ENCODE results near the gene C1QTNF6.

DNA sequence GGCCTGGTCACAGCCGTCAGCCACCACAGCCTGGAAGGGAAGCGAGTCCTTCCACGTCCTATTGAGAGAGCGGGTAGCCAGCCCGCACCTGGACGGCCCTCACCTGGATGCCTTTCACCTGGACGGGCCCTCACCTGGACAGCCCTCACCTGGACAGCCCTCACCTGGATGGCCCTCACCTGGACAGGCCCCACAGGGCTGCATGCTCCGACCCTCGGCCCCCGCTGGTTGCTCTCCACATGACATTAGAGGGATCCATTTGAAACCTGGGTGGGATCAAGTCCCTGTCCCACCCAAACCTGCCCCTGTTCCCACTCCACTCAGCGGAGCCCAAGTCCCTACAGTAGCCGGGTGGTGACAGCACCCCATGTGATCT is 3.7 kb downstream of the C1QTNF6 start:
- TF ChIP-seq TAF1 (IDR thresholded peaks at IDR 0.05; ENCODE audit: borderline replicate concordance, insufficient read depth, low read length) = no peak
- TF ChIP-seq, protein P1, sequence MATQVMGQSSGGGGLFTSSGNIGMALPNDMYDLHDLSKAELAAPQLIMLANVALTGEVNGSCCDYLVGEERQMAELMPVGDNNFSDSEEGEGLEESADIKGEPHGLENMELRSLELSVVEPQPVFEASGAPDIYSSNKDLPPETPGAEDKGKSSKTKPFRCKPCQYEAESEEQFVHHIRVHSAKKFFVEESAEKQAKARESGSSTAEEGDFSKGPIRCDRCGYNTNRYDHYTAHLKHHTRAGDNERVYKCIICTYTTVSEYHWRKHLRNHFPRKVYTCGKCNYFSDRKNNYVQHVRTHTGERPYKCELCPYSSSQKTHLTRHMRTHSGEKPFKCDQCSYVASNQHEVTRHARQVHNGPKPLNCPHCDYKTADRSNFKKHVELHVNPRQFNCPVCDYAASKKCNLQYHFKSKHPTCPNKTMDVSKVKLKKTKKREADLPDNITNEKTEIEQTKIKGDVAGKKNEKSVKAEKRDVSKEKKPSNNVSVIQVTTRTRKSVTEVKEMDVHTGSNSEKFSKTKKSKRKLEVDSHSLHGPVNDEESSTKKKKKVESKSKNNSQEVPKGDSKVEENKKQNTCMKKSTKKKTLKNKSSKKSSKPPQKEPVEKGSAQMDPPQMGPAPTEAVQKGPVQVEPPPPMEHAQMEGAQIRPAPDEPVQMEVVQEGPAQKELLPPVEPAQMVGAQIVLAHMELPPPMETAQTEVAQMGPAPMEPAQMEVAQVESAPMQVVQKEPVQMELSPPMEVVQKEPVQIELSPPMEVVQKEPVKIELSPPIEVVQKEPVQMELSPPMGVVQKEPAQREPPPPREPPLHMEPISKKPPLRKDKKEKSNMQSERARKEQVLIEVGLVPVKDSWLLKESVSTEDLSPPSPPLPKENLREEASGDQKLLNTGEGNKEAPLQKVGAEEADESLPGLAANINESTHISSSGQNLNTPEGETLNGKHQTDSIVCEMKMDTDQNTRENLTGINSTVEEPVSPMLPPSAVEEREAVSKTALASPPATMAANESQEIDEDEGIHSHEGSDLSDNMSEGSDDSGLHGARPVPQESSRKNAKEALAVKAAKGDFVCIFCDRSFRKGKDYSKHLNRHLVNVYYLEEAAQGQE (IDR thresholded peaks at IDR 0.05; ENCODE audit: insufficient read depth in 1 of 2, low read depth in 2 of 2, low read length in 2 of 2) = no peak

Data from PFSK-1 (cell line).